Fibroblast of the aortic adventitia (primary cell): Measurements from ENCODE around the gene FLAD1. TPM values are rescaled to one million over a fixed set of nuclear protein-coding genes. Genes with fewer than 3 reads are reported as not detected.

Source experiments
- DNase-seq: peaks from one replicate; pipeline ENCODE4 v3.0.0-alpha.2; 2010; ENCODE audit warnings: low read depth
- H3K4me3 ChIP-seq: 2 replicates; pipeline ENCODE4 v1.5.1; 2011; ENCODE audit warnings: low read depth, mild to moderate bottlenecking, control low read depth, low read length, moderate library complexity
- total RNA-seq: library from RNA; depleted of rRNA; stranded (reverse); fragments of >200 nt; gene quantifications from 2 replicates; pipeline ENCODE4 v1.2.3, GENCODE V29; 2012; ENCODE audit warnings: low replicate concordance
- TF ChIP-seq, protein P1 (sequence below): IDR thresholded peaks from 2 replicates; pipeline ENCODE4 v1.5.1; 2011; ENCODE audit warnings: mild to moderate bottlenecking, low read length, control low read depth, inconsistent platforms; ENCODE audit not compliant: insufficient read depth

Gene FLAD1
- total RNA-seq, 1 donor: 17.7 TPM

DNA sequence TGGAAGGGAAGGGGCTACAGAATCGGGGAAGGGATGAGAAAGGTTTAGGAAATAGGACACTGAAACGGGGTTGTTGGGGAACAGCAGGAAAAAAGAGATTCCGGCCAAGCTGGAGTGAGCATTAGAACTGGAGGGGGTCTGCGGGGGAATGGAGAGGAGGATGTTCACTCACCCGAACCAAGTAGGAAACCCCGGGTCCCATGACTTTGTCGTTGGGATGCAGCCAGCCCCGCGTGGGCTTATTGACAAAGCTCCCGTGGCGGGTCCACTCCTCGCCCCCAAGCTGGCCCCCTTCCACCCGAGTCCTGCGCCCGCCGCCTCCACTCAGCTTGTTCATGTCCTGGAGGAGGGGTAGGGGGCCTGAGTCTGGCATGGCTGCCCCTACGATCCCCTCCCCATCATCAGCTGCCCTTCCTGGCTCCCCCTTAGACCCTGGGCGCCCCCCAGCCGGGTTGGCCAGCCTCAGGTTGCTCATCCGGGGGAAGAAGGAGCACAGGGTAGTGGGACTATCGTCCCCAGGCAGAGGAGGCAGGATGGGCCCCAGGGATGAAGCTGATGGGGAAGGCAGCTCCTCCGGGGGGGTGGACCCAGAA is 13.2 kb upstream of the FLAD1 start:
- TF ChIP-seq, protein P1, sequence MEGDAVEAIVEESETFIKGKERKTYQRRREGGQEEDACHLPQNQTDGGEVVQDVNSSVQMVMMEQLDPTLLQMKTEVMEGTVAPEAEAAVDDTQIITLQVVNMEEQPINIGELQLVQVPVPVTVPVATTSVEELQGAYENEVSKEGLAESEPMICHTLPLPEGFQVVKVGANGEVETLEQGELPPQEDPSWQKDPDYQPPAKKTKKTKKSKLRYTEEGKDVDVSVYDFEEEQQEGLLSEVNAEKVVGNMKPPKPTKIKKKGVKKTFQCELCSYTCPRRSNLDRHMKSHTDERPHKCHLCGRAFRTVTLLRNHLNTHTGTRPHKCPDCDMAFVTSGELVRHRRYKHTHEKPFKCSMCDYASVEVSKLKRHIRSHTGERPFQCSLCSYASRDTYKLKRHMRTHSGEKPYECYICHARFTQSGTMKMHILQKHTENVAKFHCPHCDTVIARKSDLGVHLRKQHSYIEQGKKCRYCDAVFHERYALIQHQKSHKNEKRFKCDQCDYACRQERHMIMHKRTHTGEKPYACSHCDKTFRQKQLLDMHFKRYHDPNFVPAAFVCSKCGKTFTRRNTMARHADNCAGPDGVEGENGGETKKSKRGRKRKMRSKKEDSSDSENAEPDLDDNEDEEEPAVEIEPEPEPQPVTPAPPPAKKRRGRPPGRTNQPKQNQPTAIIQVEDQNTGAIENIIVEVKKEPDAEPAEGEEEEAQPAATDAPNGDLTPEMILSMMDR: no peak
- no peak for DNase-seq
- peak overlapping the region; percentile 80 for H3K4me3 ChIP-seq

DNA sequence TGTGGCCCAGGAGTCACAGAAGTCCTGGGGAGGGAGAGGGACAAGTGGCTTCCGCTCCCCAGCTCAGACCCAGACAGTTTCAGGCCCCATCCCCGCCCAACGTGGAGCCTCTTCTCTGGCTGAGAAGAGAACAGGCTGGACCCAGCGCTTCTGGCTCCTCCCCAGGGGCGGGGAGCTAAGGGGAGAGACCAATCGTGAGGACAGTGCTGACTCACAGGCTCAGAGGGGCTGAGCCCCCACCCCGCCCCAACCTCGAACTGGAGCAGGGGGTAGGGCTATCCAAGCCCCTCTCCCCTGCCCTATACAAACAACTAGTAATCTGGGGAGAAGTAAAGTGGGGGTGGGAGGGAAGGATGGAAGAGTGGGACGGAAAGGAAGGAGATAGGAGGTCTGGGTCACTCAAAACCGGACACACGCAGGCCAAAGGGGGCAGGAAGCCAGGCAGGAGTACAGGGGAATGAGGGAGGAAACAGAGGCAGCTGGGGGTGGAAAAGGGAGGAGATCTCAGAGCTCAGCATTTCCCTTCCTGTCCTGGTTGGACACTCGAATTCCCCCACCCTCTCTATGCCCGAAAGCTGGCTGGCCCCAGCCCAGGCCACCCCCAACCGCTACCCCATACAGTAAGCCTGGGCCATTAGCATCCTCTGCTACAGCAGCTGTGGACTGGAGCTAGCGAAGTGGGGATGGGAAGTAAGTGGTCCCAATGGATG is 12.4 kb upstream of the FLAD1 start, which contains the start of gene SHC1:
Gene SHC1 (minus strand): TSS at position 117 of the 710 bp plus-strand sequence. CDS start 221 bp downstream, outside the sequence.
- peak within 1 kb of the TSS; percentile 80 for H3K4me3 ChIP-seq
- TF ChIP-seq, protein P1: no peak
- DNase-seq: peak; percentile 93

DNA sequence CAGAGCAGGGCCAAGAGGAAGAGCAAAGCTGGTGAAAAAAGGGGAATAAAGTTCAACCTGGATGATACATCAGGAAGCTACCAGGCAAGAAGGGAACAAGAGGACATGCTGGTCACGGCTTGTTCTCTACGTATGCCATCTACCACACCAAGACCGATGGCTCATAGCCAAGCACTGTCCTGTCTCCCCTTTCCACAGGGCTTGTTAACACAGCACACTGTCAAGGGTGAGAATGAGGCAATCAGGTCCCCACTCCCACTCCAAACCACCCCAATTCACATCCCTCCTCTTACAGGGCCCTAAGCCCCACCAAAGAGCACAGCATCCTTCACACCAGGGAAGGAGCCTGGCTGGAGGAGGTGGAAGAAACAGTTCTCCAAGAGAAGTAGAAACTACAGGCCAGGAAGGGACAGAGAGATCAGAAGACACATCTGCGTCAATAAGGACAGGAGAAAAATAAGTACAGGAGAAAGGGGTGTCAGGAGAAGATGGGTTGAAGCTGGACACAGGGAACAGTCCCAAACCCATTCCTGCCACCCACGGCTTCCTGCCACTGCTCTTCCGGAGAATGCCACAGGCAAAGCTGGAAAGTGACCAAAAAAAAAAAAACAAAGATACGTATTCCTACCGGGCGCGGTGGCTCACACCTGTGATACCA is 11.7 kb upstream of the FLAD1 start:
- H3K4me3 ChIP-seq: peak overlapping the region; percentile 80
- TF ChIP-seq, protein P1: no peak
- DNase-seq: no peak

DNA sequence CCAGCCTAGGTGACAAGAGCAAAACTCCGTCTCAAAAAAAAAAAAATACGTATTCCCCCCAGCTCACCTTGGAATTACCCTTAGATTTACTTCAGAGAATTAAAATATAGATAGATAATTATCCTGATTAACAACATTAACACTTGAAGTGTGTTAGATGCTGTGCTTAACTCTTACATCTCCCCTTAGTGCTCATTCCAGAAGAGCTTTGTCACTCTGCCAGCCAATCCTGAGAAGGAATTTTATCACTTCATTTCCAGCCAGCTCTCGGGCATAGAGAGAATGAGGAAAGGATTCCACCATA is 11.0 kb upstream of the FLAD1 start:
- TF ChIP-seq, protein P1: no peak
- DNase-seq: no peak

DNA sequence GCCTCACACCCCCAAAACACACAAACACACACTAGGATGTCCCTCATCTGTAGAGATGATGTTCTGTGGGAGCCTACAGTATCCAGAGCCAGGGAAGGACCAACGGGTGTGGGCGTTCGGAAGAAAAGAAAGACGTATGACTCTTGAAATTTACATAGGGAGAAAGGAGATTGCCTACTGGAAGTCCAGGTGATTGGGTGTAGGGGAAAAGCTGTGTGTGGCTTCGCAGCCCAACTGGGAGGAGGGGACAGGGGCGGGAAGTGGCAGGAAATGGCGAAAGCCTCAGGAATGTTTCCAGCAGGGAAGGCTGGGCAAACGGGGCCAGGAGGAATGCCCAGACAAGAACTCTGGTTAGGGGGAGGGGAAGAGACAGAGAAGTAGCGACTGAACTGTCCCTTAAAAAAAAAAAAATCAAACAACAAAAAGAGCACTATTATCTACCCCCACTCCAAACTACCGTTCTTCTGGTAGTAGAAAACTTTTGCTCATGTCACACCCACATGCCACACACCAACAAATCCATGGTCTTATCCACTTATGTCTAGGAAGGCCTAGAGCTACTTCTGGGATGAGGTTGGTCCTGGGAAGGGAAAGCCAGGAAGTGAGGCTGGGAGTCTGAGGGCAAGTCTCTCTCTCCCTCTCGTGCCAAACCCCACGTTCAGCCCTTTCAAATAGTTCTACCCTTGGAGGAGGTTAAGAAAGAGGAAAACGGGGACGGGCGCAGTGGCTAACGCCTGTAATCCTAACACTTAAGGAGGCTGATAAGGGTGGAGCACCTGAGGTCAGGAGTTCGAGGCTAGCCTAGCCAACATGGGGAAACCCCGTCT is 10.4 kb upstream of the FLAD1 start:
- TF ChIP-seq, protein P1: no peak
- DNase-seq: peak; percentile 96
- H3K4me3 ChIP-seq: peak overlapping the region; percentile 85

More for the DNA sequence above, 11.0 kb upstream of the FLAD1 start:
- peak overlapping the region; percentile 85 for H3K4me3 ChIP-seq

DNA sequence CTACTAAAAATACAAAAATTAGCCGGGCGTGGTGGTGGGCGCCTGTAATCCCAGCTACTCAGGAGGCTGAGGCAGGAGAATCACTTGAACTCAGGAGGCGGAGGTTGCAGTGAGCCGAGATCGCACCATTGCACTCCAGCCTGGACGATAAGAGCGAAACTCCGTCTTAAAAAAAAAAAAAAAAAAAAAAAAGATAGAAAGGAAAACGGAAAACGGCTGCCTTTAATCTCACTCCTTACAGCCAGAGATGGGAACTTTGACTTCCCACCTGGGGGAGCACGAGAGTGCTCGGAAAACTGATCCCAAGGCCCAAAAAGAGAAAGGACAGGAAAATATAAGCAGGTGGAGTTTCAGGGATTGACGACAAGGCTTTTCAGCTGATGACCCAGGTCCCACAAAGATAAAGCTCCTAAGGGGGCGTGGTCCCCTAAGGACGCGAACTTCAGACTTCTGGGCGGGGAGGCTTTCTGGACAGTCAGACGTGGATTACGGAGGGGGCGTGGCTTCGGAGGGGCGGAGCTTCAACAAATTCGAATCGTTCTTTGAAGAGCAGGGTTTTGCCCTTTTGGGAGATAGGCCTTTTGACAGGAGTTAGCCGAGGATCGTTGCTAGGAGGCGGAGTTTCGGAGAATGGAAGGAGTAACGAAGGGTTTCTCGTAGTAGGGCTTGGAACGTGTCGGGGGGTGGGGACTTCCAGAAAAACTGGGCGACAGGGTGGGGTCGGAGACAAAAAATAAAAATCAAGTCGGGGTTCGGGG is 9.6 kb upstream of the FLAD1 start:
- TF ChIP-seq, protein P1: peak; percentile 26
- peak overlapping the region; percentile 85 for H3K4me3 ChIP-seq
- DNase-seq: peak; percentile 98
